K562 (cell line): ENCODE data around the gene NAP1L4. TPM values are rescaled to one million over a fixed set of nuclear protein-coding genes. Genes with fewer than 3 reads are reported as not detected.

Source experiments
- CHD1 ChIP-seq: fragments of 200-600 bp; sonication (generic); IDR thresholded peaks from one replicate; pipeline ENCODE4 v1.6.1; 2012; ENCODE audit warnings: mild to moderate bottlenecking, moderate library complexity, low read length, inconsistent platforms
- DMBX1 ChIP-seq: fragments of 250-450 bp; sonication (Bioruptor Pico); IDR thresholded peaks from 2 replicates; pipeline ENCODE4 v1.8.0; 2022; ENCODE audit warnings: inconsistent platforms, mild to moderate bottlenecking, moderate library complexity, borderline replicate concordance
- EGR1 ChIP-seq: fragments of 450-650 bp; conservative IDR thresholded peaks from 2 replicates; pipeline ENCODE4 v1.6.1; 2017; ENCODE audit warnings: mild to moderate bottlenecking
- ERF ChIP-seq: fragments of 450-650 bp; formaldehyde crosslinking; IDR thresholded peaks from 2 replicates; pipeline ENCODE4 v1.4.0; 2020; ENCODE audit warnings: mild to moderate bottlenecking, mixed read lengths
- FOXA1 ChIP-seq: fragments of 450-650 bp; IDR thresholded peaks from 2 replicates; pipeline ENCODE4 v1.6.1; 2016; ENCODE audit warnings: mild to moderate bottlenecking, borderline replicate concordance
- FOXK2 ChIP-seq, 2 experiments: fragments of 450-650 bp; IDR thresholded peaks in 1 of 2; conservative IDR thresholded peaks in 1 of 2; 2 replicates each; pipeline ENCODE4 v1.6.1; 2016; ENCODE audit warnings: low read depth in 2 of 2, mild to moderate bottlenecking in 1 of 2
- HDAC6 ChIP-seq: IDR thresholded peaks from 2 replicates; pipeline ENCODE4 v1.6.1; 2012; ENCODE audit warnings: low read depth, mild to moderate bottlenecking, control low read depth, inconsistent platforms, low read length, moderate library complexity
- HLTF ChIP-seq: fragments of 450-650 bp; IDR thresholded peaks from 2 replicates; pipeline ENCODE4 v1.6.1; 2016
- LCOR ChIP-seq: sonication (generic); formaldehyde crosslinking; IDR thresholded peaks from 2 replicates; pipeline ENCODE4 v1.8.0; 2022; ENCODE audit warnings: mild to moderate bottlenecking, missing genetic modification reagents
- MTA2 ChIP-seq: fragments of 450-650 bp; IDR thresholded peaks from 2 replicates; pipeline ENCODE4 v1.6.1; 2016; ENCODE audit warnings: low read depth
- NFE2 ChIP-seq: IDR thresholded peaks from 2 replicates; pipeline ENCODE4 v1.6.1; 2014; ENCODE audit warnings: antibody characterized with exemption, low read depth
- NFE2L1 ChIP-seq: fragments of 450-650 bp; IDR thresholded peaks from 2 replicates; pipeline ENCODE4 v1.6.1; 2016; ENCODE audit warnings: missing genetic modification characterization, low read depth, mild to moderate bottlenecking, missing compliant biosample characterization, moderate library complexity, borderline replicate concordance
- POLR2A ChIP-seq: fragments of 450-650 bp; conservative IDR thresholded peaks from 2 replicates; pipeline ENCODE4 v1.6.1; 2016
- POLR2G ChIP-seq: fragments of 200-400 bp; formaldehyde crosslinking; IDR thresholded peaks from 2 replicates; pipeline ENCODE4 v1.6.1; 2017; ENCODE audit warnings: low read depth, mild to moderate bottlenecking, antibody characterized with exemption, low read length, moderate library complexity
- POLR2H ChIP-seq: IDR thresholded peaks from 2 replicates; pipeline ENCODE4 v1.6.1; 2016; ENCODE audit warnings: missing genetic modification characterization, low read depth, mild to moderate bottlenecking, control low read depth, missing compliant biosample characterization, moderate library complexity
- PURB ChIP-seq: sonication (generic); formaldehyde crosslinking; IDR thresholded peaks from 2 replicates; pipeline ENCODE4 v1.9.0; 2021; ENCODE audit warnings: low read depth, mild to moderate bottlenecking, missing genetic modification reagents
- RAD51 ChIP-seq: fragments of 450-650 bp; IDR thresholded peaks from 2 replicates; pipeline ENCODE4 v1.7.1; 2016; ENCODE audit warnings: low read depth, mild to moderate bottlenecking, borderline replicate concordance
- RBFOX2 ChIP-seq: fragments of 200-400 bp; formaldehyde crosslinking; IDR thresholded peaks from 2 replicates; pipeline ENCODE4 v1.6.1; 2017; ENCODE audit warnings: low read depth, mild to moderate bottlenecking, low read length, moderate library complexity
- SMARCE1 ChIP-seq: fragments of 450-650 bp; IDR thresholded peaks from 2 replicates; pipeline ENCODE4 v1.7.1; 2016; ENCODE audit warnings: mild to moderate bottlenecking
- TCF15 ChIP-seq: fragments of 250-450 bp; sonication (Bioruptor Pico); IDR thresholded peaks from 2 replicates; pipeline ENCODE4 v1.8.0; 2022; ENCODE audit warnings: moderate library complexity, mild to moderate bottlenecking, inconsistent platforms
- TFAP4 ChIP-seq: sonication (generic); formaldehyde crosslinking; IDR thresholded peaks from 2 replicates; pipeline ENCODE4 v1.8.0; 2022; ENCODE audit warnings: missing genetic modification reagents, mild to moderate bottlenecking, moderate library complexity, borderline replicate concordance
- ZFX ChIP-seq: sonication (generic); formaldehyde crosslinking; IDR thresholded peaks from 2 replicates; pipeline ENCODE4 v1.8.0; 2022; ENCODE audit warnings: mild to moderate bottlenecking, missing genetic modification reagents, moderate library complexity
- ZNF12 ChIP-seq: sonication (generic); formaldehyde crosslinking; IDR thresholded peaks from 2 replicates; pipeline ENCODE4 v1.4.0; 2020; ENCODE audit warnings: mild to moderate bottlenecking, missing genetic modification reagents
- ZNF143 ChIP-seq: sonication (generic); formaldehyde crosslinking; IDR thresholded peaks from 2 replicates; pipeline ENCODE4 v1.9.0; 2022; ENCODE audit warnings: mild to moderate bottlenecking, missing genetic modification reagents
- ZNF263 ChIP-seq: sonication (generic); formaldehyde crosslinking; IDR thresholded peaks from 2 replicates; pipeline ENCODE4 v1.8.0; 2022; ENCODE audit warnings: mild to moderate bottlenecking, missing genetic modification reagents, borderline replicate concordance
- ZNF347 ChIP-seq: fragments of 450-650 bp; formaldehyde crosslinking; IDR thresholded peaks from 2 replicates; pipeline ENCODE4 v1.4.0; 2020; ENCODE audit warnings: low read depth, mild to moderate bottlenecking, moderate library complexity
- ZNF584 ChIP-seq: fragments of 200-800 bp; sonication (Bioruptor generic); IDR thresholded peaks from 2 replicates; pipeline ENCODE4 v1.6.1; 2016; ENCODE audit warnings: low read depth, mild to moderate bottlenecking, missing genetic modification characterization, missing compliant biosample characterization
- polyA plus RNA-seq, 8 experiments: library from polyadenylated mRNA; depleted of rRNA in 4 of 8; stranded (reverse) in 5 of 8; unstranded in 3 of 8; fragments of >200 nt; fragmentation: Nextera tagmentation in 2 of 8; fragmentation: Illumina TruSeq in 1 of 8; extraction: Ambion mirVana in 2 of 8; extraction: Trizol in 1 of 8; gene quantifications; 2 replicates each; pipeline versions ENCODE4 v1.2.1 to v1.2.3, GENCODE V29; 2011 to 2014; ENCODE audit warnings: inconsistent platforms in 1 of 8, missing spikeins in 1 of 8
- total RNA-seq, 7 experiments: library from RNA; depleted of rRNA in 6 of 7; stranded (reverse); fragments of >200 nt in 6 of 7; fragmentation: Illumina TruSeq in 2 of 7; extraction: Trizol in 2 of 7; gene quantifications; 2 replicates each; pipeline versions ENCODE4 v1.2.1 to v1.2.3, GENCODE V29; 2011 to 2021; ENCODE audit warnings: low replicate concordance in 1 of 7
- TF ChIP-seq, protein P1 (sequence below): conservative IDR thresholded peaks from 2 replicates; pipeline ENCODE4 v1.6.1; 2011; ENCODE audit warnings: low read depth, mild to moderate bottlenecking, low read length; ENCODE audit not compliant: control insufficient read depth

The NAP1L4 gene
- total and polyA plus RNA-seq, 9 of the 15 experiments (the other 6 are each of a cell fraction or from before 2014, with no cell fraction given): 34.1 to 237 (median 179) TPM

DNA sequence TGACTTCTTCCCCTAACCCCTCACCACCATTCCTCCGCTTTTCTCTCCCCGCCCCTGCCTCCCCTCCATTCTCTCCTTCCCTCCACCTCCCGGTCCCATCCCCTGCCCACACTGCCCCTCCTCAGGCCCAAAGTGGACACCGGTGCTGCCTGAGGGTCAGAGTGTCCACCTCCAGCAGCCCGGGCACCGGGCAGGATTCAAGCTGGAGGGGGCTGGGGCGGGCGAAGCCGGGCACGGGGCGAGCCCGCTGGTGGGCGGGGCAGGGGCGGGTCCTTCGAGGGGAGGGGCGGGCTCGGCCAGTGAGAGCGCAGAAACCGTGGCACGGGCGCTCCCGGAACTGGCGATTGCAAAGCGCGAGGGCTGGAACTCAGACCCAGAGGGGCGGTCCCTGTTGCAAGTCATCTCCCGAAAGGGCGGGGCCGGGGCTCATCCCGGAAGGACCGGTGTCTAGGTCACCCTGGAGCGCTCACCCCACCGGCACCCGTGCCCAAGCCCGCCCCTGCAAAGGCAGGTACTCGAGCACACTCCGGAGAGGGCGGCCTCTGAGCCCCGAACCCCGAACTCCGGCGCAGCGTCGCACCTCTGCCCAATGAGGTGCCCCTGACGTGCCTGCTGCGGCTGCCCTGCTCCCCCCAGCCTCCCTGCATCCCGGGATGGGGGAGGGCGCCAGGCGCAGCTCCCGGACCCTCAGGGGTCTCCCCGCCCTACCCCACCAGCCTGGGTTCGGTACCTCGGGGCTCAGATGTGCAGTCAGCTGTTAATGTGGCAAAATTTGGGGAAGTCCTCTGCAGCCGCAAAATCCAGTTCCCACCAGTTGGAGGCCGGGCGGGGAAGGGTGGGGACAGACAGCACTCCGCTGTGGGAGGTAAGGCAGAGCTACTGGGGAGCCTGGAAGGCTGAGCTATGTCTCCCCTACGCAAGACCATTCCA, 90.0 kb downstream of the NAP1L4 start (continued):
- TF ChIP-seq NFE2L1 (no peak), RAD51 (no peak), PURB (CRISPR knock-in tag) (no peak), ZNF263 (peak; percentile 55; the same call in 1 of the 2 replicates), ZNF143 (CRISPR knock-in tag) (no peak), ERF (CRISPR knock-in tag) (0 out of 2 replicates have a peak, but pooled peaks have one; percentile 34), FOXK2 (conservative IDR thresholded peaks at IDR 0.05 in 1 of 2, IDR thresholded peaks at IDR 0.05 in 1 of 2; ENCODE audit: low read depth in 2 of 2) (0 out of 4 replicates have a peak, but pooled peaks of 1 of the 2 experiments have one; percentile 24), POLR2A (peak; percentile 82), ZNF12 (CRISPR knock-in tag) (no peak), HDAC6 (no peak), ZFX (CRISPR knock-in tag) (peak; percentile 56), HLTF (0 out of 2 replicates have a peak, but pooled peaks have one; percentile 45), FOXA1 (no peak), MTA2 (no peak), DMBX1 (CRISPR knock-in tag) (0 out of 2 replicates have a peak, but pooled peaks have one; percentile 30), RBFOX2 (peak; percentile 72), NFE2 (peak; percentile 79), CHD1 (peak; percentile 66), ZNF347 (CRISPR knock-in tag) (no peak), POLR2H (tag) (no peak), LCOR (peak; percentile 93), POLR2G (peak; percentile 75), EGR1 (no peak), TCF15 (CRISPR knock-in tag) (no peak), ZNF584 (CRISPR knock-in tag) (0 out of 2 replicates have a peak, but pooled peaks have one; percentile 44), TFAP4 (CRISPR knock-in tag) (peak; percentile 94), SMARCE1 (no peak)
- TF ChIP-seq, protein P1, sequence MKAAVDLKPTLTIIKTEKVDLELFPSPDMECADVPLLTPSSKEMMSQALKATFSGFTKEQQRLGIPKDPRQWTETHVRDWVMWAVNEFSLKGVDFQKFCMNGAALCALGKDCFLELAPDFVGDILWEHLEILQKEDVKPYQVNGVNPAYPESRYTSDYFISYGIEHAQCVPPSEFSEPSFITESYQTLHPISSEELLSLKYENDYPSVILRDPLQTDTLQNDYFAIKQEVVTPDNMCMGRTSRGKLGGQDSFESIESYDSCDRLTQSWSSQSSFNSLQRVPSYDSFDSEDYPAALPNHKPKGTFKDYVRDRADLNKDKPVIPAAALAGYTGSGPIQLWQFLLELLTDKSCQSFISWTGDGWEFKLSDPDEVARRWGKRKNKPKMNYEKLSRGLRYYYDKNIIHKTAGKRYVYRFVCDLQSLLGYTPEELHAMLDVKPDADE: peak; percentile 47; the same call in 1 of the 2 replicates
